ENCODE results near the gene BEND7. TPM values are rescaled to one million over a fixed set of nuclear protein-coding genes. Genes with fewer than 3 reads are reported as not detected.

BEND7 gene
- total and polyA plus RNA-seq, 2 of the 13 experiments (the other 11 are each of a cell fraction or from before 2014, with no cell fraction given), result 14.1 to 17.1 TPM

DNA sequence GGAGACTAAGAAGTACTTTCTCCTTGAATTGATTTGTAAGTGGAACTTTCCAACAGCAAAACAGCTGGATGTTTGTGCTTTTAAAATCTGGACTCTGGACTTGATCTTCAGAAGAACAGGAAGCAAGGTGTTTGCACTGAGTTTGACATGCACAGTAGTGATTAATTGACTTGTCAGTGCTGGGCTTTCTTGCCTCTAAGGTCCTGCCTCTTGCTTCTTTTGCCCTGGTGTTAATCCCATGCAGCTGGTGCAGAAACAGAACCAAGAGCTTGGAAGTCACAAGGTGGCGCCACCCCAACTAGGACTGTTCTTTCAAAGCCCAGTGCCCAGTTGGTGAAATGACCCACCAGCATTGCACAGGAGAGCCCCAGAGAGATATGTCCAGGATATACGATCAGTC lies 114.0 kb downstream of the BEND7 start (continued):
- TF ChIP-seq, protein P1, sequence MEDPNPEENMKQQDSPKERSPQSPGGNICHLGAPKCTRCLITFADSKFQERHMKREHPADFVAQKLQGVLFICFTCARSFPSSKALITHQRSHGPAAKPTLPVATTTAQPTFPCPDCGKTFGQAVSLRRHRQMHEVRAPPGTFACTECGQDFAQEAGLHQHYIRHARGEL (CRISPR knock-in tag; IDR thresholded peaks at IDR 0.05), result no peak
- TF ChIP-seq KLF16 (CRISPR knock-in tag; IDR thresholded peaks at IDR 0.05) (0 out of 4 replicates have a peak, but pooled peaks of 1 of the 2 experiments have one; percentile 33), SMC3 (IDR thresholded peaks at IDR 0.05; ENCODE audit: low read length) (peak; percentile 67; the same call in 1 of the 2 replicates), JARID2 (CRISPR knock-in tag; IDR thresholded peaks at IDR 0.05; ENCODE audit: insufficient replicate concordance) (no peak), SIX4 (CRISPR knock-in tag; IDR thresholded peaks at IDR 0.05) (no peak), ZNF879 (CRISPR knock-in tag; IDR thresholded peaks at IDR 0.05) (no peak), POGZ (CRISPR knock-in tag; IDR thresholded peaks at IDR 0.05) (peak; percentile 45; the same call in 1 of the 2 replicates), TBX3 (IDR thresholded peaks at IDR 0.05; ENCODE audit: borderline replicate concordance) (0 out of 2 replicates have a peak, but pooled peaks have one; percentile 18), NFKB2 (CRISPR knock-in tag; IDR thresholded peaks at IDR 0.05; ENCODE audit: borderline replicate concordance) (no peak), ZNF180 (CRISPR knock-in tag; IDR thresholded peaks at IDR 0.05; ENCODE audit: borderline replicate concordance, low read depth) (no peak), HMG20B (CRISPR knock-in tag; conservative IDR thresholded peaks at IDR 0.05) (no peak), ZSCAN25 (CRISPR knock-in tag; IDR thresholded peaks at IDR 0.05) (no peak), FOXJ3 (CRISPR knock-in tag; IDR thresholded peaks at IDR 0.05; ENCODE audit: borderline replicate concordance) (no peak), HNF4G (IDR thresholded peaks at IDR 0.05; ENCODE audit: borderline replicate concordance, low read depth, low read length) (peak; percentile 66; the same call in 1 of the 2 replicates), HNF4G (CRISPR knock-in tag; IDR thresholded peaks at IDR 0.05; ENCODE audit: borderline replicate concordance, low read depth) (peak; percentile 45; the same call in 1 of the 2 replicates), MED8 (CRISPR knock-in tag; IDR thresholded peaks at IDR 0.05; ENCODE audit: insufficient replicate concordance) (no peak)
- TF ChIP-seq, protein P2, sequence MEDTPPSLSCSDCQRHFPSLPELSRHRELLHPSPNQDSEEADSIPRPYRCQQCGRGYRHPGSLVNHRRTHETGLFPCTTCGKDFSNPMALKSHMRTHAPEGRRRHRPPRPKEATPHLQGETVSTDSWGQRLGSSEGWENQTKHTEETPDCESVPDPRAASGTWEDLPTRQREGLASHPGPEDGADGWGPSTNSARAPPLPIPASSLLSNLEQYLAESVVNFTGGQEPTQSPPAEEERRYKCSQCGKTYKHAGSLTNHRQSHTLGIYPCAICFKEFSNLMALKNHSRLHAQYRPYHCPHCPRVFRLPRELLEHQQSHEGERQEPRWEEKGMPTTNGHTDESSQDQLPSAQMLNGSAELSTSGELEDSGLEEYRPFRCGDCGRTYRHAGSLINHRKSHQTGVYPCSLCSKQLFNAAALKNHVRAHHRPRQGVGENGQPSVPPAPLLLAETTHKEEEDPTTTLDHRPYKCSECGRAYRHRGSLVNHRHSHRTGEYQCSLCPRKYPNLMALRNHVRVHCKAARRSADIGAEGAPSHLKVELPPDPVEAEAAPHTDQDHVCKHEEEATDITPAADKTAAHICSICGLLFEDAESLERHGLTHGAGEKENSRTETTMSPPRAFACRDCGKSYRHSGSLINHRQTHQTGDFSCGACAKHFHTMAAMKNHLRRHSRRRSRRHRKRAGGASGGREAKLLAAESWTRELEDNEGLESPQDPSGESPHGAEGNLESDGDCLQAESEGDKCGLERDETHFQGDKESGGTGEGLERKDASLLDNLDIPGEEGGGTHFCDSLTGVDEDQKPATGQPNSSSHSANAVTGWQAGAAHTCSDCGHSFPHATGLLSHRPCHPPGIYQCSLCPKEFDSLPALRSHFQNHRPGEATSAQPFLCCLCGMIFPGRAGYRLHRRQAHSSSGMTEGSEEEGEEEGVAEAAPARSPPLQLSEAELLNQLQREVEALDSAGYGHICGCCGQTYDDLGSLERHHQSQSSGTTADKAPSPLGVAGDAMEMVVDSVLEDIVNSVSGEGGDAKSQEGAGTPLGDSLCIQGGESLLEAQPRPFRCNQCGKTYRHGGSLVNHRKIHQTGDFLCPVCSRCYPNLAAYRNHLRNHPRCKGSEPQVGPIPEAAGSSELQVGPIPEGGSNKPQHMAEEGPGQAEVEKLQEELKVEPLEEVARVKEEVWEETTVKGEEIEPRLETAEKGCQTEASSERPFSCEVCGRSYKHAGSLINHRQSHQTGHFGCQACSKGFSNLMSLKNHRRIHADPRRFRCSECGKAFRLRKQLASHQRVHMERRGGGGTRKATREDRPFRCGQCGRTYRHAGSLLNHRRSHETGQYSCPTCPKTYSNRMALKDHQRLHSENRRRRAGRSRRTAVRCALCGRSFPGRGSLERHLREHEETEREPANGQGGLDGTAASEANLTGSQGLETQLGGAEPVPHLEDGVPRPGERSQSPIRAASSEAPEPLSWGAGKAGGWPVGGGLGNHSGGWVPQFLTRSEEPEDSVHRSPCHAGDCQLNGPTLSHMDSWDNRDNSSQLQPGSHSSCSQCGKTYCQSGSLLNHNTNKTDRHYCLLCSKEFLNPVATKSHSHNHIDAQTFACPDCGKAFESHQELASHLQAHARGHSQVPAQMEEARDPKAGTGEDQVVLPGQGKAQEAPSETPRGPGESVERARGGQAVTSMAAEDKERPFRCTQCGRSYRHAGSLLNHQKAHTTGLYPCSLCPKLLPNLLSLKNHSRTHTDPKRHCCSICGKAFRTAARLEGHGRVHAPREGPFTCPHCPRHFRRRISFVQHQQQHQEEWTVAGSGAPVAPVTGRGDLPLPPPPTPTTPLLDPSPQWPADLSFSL (CRISPR knock-in tag; IDR thresholded peaks at IDR 0.05), result no peak
- TF ChIP-seq, protein P3, sequence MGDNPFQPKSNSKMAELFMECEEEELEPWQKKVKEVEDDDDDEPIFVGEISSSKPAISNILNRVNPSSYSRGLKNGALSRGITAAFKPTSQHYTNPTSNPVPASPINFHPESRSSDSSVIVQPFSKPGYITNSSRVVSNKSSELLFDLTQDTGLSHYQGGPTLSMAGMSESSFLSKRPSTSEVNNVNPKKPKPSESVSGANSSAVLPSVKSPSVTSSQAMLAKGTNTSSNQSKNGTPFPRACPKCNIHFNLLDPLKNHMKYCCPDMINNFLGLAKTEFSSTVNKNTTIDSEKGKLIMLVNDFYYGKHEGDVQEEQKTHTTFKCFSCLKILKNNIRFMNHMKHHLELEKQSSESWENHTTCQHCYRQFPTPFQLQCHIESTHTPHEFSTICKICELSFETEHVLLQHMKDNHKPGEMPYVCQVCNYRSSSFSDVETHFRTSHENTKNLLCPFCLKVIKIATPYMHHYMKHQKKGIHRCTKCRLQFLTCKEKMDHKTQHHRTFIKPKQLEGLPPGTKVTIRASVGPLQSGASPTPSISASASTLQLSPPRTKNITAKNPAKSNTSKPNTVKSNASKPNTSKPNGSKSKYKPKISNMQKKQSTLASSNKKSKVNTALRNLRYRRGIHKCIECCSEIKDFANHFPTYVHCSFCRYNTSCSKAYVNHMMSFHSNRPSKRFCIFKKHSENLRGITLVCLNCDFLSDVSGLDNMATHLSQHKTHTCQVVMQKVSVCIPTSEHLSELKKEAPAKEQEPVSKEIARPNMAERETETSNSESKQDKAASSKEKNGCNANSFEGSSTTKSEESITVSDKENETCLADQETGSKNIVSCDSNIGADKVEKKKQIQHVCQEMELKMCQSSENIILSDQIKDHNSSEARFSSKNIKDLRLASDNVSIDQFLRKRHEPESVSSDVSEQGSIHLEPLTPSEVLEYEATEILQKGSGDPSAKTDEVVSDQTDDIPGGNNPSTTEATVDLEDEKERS (CRISPR knock-in tag; IDR thresholded peaks at IDR 0.05), result 0 out of 2 replicates have a peak, but pooled peaks have one; percentile 6
- TF ChIP-seq, protein P4, sequence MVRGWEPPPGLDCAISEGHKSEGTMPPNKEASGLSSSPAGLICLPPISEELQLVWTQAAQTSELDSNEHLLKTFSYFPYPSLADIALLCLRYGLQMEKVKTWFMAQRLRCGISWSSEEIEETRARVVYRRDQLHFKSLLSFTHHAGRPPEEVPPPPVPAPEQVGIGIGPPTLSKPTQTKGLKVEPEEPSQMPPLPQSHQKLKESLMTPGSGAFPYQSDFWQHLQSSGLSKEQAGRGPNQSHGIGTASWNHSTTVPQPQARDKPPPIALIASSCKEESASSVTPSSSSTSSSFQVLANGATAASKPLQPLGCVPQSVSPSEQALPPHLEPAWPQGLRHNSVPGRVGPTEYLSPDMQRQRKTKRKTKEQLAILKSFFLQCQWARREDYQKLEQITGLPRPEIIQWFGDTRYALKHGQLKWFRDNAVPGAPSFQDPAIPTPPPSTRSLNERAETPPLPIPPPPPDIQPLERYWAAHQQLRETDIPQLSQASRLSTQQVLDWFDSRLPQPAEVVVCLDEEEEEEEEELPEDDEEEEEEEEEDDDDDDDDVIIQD (CRISPR knock-in tag; IDR thresholded peaks at IDR 0.05; ENCODE audit: low read depth), result peak; percentile 28; the same call in 1 of the 2 replicates

Measured in HepG2 (cell line).